K562 (cell line): ENCODE measurements around the gene RASSF3. TPM values are rescaled to one million over a fixed set of nuclear protein-coding genes. Genes with fewer than 3 reads are reported as not detected.

Experiments used
- CBFA2T2 ChIP-seq: fragments of 450-650 bp; conservative IDR thresholded peaks from 2 replicates; pipeline ENCODE4 v1.6.1; 2017; ENCODE audit warnings: mild to moderate bottlenecking
- CSDE1 ChIP-seq, 2 experiments: fragments of 450-650 bp; IDR thresholded peaks; 2 replicates each; pipeline ENCODE4 v1.6.1; 2016; ENCODE audit warnings: mild to moderate bottlenecking in 1 of 2
- CUX1 ChIP-seq: fragments of 200-800 bp; sonication (Bioruptor generic); IDR thresholded peaks from 2 replicates; pipeline ENCODE4 v1.6.1; 2016; ENCODE audit warnings: missing genetic modification characterization, missing compliant biosample characterization
- HLTF ChIP-seq: fragments of 450-650 bp; IDR thresholded peaks from 2 replicates; pipeline ENCODE4 v1.6.1; 2016
- HOXB6 ChIP-seq: fragments of 250-450 bp; sonication (Bioruptor Pico); IDR thresholded peaks from 2 replicates; pipeline ENCODE4 v1.5.1; 2022; ENCODE audit warnings: mild to moderate bottlenecking, borderline replicate concordance
- ID3 ChIP-seq, 2 experiments: fragments of 250-450 bp in 1 of 2; fragments of 450-650 bp in 1 of 2; sonication (Bioruptor Pico) in 1 of 2; IDR thresholded peaks; 2 replicates each; pipeline versions ENCODE4 v1.6.1 to v1.8.0; 2016 to 2021; ENCODE audit warnings: mild to moderate bottlenecking in 2 of 2, moderate library complexity in 2 of 2, missing compliant biosample characterization in 1 of 2, missing genetic modification characterization in 1 of 2
- MAFG ChIP-seq: fragments of 450-650 bp; conservative IDR thresholded peaks from 2 replicates; pipeline ENCODE4 v1.6.1; 2016; ENCODE audit warnings: missing genetic modification characterization, missing compliant biosample characterization
- MEF2A ChIP-seq: IDR thresholded peaks from 2 replicates; pipeline ENCODE4 v1.6.1; 2011; ENCODE audit warnings: low read depth, mild to moderate bottlenecking, low read length, moderate library complexity; ENCODE audit not compliant: control insufficient read depth
- NBN ChIP-seq: fragments of 450-650 bp; IDR thresholded peaks from 2 replicates; pipeline ENCODE4 v1.6.1; 2016; ENCODE audit warnings: low read depth, mild to moderate bottlenecking
- NFE2 ChIP-seq: IDR thresholded peaks from 2 replicates; pipeline ENCODE4 v1.6.1; 2014; ENCODE audit warnings: antibody characterized with exemption, low read depth
- PCBP2 ChIP-seq: fragments of 200-400 bp; formaldehyde crosslinking; IDR thresholded peaks from 2 replicates; pipeline ENCODE4 v1.6.1; 2018; ENCODE audit warnings: low read length, low read depth, mild to moderate bottlenecking, moderate library complexity; ENCODE audit not compliant: poor library complexity, severe bottlenecking
- RFX5 ChIP-seq: IDR thresholded peaks from 2 replicates; pipeline ENCODE4 v1.6.1; 2011; ENCODE audit warnings: low read depth, mild to moderate bottlenecking, improper control_type of control experiment, low read length
- SNRNP70 ChIP-seq: fragments of 200-400 bp; formaldehyde crosslinking; optimal IDR thresholded peaks from 2 replicates; pipeline ENCODE3; 2017; ENCODE audit warnings: low read depth, low read length
- TAL1 ChIP-seq: fragments of 450-650 bp; IDR thresholded peaks from 2 replicates; pipeline ENCODE4 v1.6.1; 2016; ENCODE audit warnings: mild to moderate bottlenecking
- ZBTB8A ChIP-seq: fragments of 450-650 bp; IDR thresholded peaks from 2 replicates; pipeline ENCODE4 v1.6.1; 2018; ENCODE audit warnings: mild to moderate bottlenecking, moderate library complexity; ENCODE audit not compliant: partially characterized antibody
- ZFP91 ChIP-seq: sonication (generic); formaldehyde crosslinking; IDR thresholded peaks from 2 replicates; pipeline ENCODE4 v1.8.0; 2022; ENCODE audit warnings: mild to moderate bottlenecking, missing genetic modification reagents
- ZNF274 ChIP-seq: IDR thresholded peaks from 2 replicates; pipeline ENCODE4 v1.6.1; 2011; ENCODE audit warnings: low read depth, mild to moderate bottlenecking, low read length, moderate library complexity, borderline replicate concordance
- ZNF830 ChIP-seq: fragments of 250-450 bp; sonication (Bioruptor Pico); IDR thresholded peaks from 2 replicates; pipeline ENCODE4 v1.5.0; 2021; ENCODE audit warnings: mild to moderate bottlenecking
- polyA plus RNA-seq, 8 experiments: library from polyadenylated mRNA; depleted of rRNA in 4 of 8; stranded (reverse) in 5 of 8; unstranded in 3 of 8; fragments of >200 nt; fragmentation: Nextera tagmentation in 2 of 8; fragmentation: Illumina TruSeq in 1 of 8; extraction: Ambion mirVana in 2 of 8; extraction: Trizol in 1 of 8; gene quantifications; 2 replicates each; pipeline versions ENCODE4 v1.2.1 to v1.2.3, GENCODE V29; 2011 to 2014; ENCODE audit warnings: inconsistent platforms in 1 of 8, missing spikeins in 1 of 8
- total RNA-seq, 7 experiments: library from RNA; depleted of rRNA in 6 of 7; stranded (reverse); fragments of >200 nt in 6 of 7; fragmentation: Illumina TruSeq in 2 of 7; extraction: Trizol in 2 of 7; gene quantifications; 2 replicates each; pipeline versions ENCODE4 v1.2.1 to v1.2.3, GENCODE V29; 2011 to 2021; ENCODE audit warnings: low replicate concordance in 1 of 7

The RASSF3 gene
- total and polyA plus RNA-seq, 9 of the 15 experiments (the other 6 are each of a cell fraction or from before 2014, with no cell fraction given) = 3.7 to 39.2 (median 20.2) TPM

DNA sequence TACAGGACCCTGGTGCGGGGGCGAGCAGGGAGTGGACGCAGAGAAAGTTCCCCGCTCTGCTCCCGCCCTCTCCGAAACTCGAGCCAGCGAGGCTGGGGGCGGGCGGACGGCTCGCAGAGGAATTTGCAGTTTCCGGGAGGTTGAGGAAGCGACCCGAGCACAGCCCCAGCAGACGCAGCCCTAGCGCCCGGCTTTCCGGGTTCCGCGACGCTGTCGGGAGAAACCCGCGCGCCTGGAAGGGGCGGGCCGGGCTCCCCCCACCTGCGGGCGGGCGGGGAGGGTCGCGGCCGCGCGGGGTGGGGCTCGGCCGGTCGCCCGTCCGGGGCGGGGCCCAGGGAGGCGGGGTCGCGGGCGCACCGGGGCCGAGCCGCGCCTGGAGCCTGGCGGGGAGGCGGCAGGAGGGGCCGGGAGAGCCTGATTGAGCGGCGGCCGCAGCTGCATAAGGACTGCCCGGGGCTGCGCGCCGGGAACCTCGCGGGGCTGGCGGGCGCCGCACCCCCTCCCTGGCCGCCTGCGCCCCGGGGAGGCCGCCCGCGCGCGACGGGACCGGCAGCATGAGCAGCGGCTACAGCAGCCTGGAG, at the start of gene RASSF3 (continued):
- no peak for TF ChIP-seq MAFG (tag)
- TF ChIP-seq CSDE1 (IDR thresholded peaks at IDR 0.05) = no peak
- TF ChIP-seq SNRNP70 = no peak
- TF ChIP-seq RFX5 = no peak
- no peak for TF ChIP-seq HLTF
- no peak for TF ChIP-seq PCBP2
- no peak for TF ChIP-seq NFE2
- TF ChIP-seq ZBTB8A = no peak
- TF ChIP-seq NBN = no peak
- no peak for TF ChIP-seq ZNF274
- TF ChIP-seq ZFP91 = no peak
- no peak for TF ChIP-seq ID3 (CRISPR knock-in tag; IDR thresholded peaks at IDR 0.05)
- TF ChIP-seq ID3 (tag; IDR thresholded peaks at IDR 0.05) = no peak
- TF ChIP-seq TAL1 = no peak
- no peak for TF ChIP-seq CBFA2T2
- no peak for TF ChIP-seq ZNF830 (CRISPR knock-in tag)
- no peak for TF ChIP-seq MEF2A
- no peak for TF ChIP-seq CUX1
- TF ChIP-seq HOXB6 (CRISPR knock-in tag) = no peak
